IgD-negative memory B cell (primary cell): ENCODE data around the gene EXPH5. TPM values are rescaled to one million over a fixed set of nuclear protein-coding genes. Genes with fewer than 3 reads are reported as not detected.

Experiments used
- H3K27ac Mint-ChIP-seq, 3 donors: one replicate each; pipeline ENCODE4 v1.8.0; 2020 to 2022; ENCODE audit warnings: mild to moderate bottlenecking in 3 of 3, mixed read lengths in 3 of 3, moderate library complexity in 1 of 3
- H3K27me3 Mint-ChIP-seq: one replicate; pipeline ENCODE4 v1.8.0; 2021; ENCODE audit warnings: mixed read lengths
- H3K36me3 Mint-ChIP-seq: one replicate; pipeline ENCODE4 v1.8.0; 2020; ENCODE audit warnings: mild to moderate bottlenecking, mixed read lengths
- H3K4me1 Mint-ChIP-seq, 3 donors: one replicate each; pipeline ENCODE4 v1.8.0; 2020 to 2022; ENCODE audit warnings: mixed read lengths in 3 of 3, mild to moderate bottlenecking in 1 of 3
- H3K4me3 Mint-ChIP-seq, 4 donors: one replicate each; pipeline ENCODE4 v1.8.0; 2020 to 2022; ENCODE audit warnings: mild to moderate bottlenecking in 4 of 4, mixed read lengths in 4 of 4, moderate library complexity in 3 of 4
- H3K9me3 Mint-ChIP-seq, 3 donors: one replicate each; pipeline ENCODE4 v1.8.0; 2020 to 2021; ENCODE audit warnings: mixed read lengths in 3 of 3, mild to moderate bottlenecking in 1 of 3
- polyA plus RNA-seq: library from polyadenylated mRNA; unstranded; fragments of 300-500 nt; fragmentation: Illumina TruSeq; gene quantifications from one replicate; pipeline ENCODE4 v1.2.3, GENCODE V29; 2021

EXPH5 gene
- polyA plus RNA-seq, 1 donor from 2014 or later: 0.05 TPM

- H3K27me3 Mint-ChIP-seq: no peaks in the 10 kb centered on the region
- H3K4me3 Mint-ChIP-seq: peak overlapping the region; percentile 92 to 99 (median 98)
- peak overlapping the region; percentile 95 to 100 (median 99) for H3K27ac Mint-ChIP-seq
- H3K36me3 Mint-ChIP-seq: no peaks in the 10 kb centered on the region
- no peaks in the 10 kb centered on the region for H3K9me3 Mint-ChIP-seq
- H3K4me1 Mint-ChIP-seq: peaks cover 3 to 18% (median 4%) of the 10 kb centered on the region in 3 donors
Observed at GRCh38 chr11:108466405-108466804, 127.2 kb downstream of the EXPH5 start.

Other genes with a start within 250 kb of the EXPH5 start
- gene C11orf65, start 126.2 kb downstream of the EXPH5 start, polyA plus RNA-seq: 0.86 TPM
- gene POGLUT3, start 95.4 kb downstream of the EXPH5 start, polyA plus RNA-seq: 4.6 TPM
- gene DDX10, start 71.3 kb upstream of the EXPH5 start, polyA plus RNA-seq: 19.5 TPM